Upper lobe of left lung (tissue), 4 donors: ENCODE measurements around the gene DDC.

Experiments used
- CTCF ChIP-seq, 6 experiments: fragments of 450-650 bp in 4 of 6; fragments of 200-600 bp in 2 of 6; sonication (generic) in 2 of 6; IDR thresholded peaks; one replicate each; pipeline ENCODE4 v1.5.1; 2016 to 2019; ENCODE audit warnings: antibody characterized with exemption in 6 of 6
- POLR2AphosphoS5 ChIP-seq, 2 donors: sonication (generic); formaldehyde crosslinking; IDR thresholded peaks; one replicate each; pipeline ENCODE4 v1.5.1; 2017; ENCODE audit warnings: antibody characterized with exemption in 2 of 2

GRCh38 chr7:50554431-50555322 is 10.5 kb downstream of the DDC start:
- TF ChIP-seq POLR2AphosphoS5 (IDR thresholded peaks at IDR 0.05) (no peak), CTCF (IDR thresholded peaks at IDR 0.05) (no peak)
